Stimulated activated CD8-positive, alpha-beta memory T cell treated with anti-CD3 and anti-CD28 coated beads, Interleukin-4, amount 100 ng/mL, for 24 hours (primary cell): ENCODE measurements around the gene PILRA.
A peak's percentile ranks its signal among the peaks of the same experiment; 100 is the strongest.

ENCODE experiments used
- DNase-seq: peaks from one replicate; pipeline ENCODE4 v3.0.0-alpha.2; 2020; ENCODE audit warnings: low read depth

Gene PILRA

GRCh38 chr7:100411101-100411500 lies 37.8 kb downstream of the PILRA start:
- no peak for DNase-seq

- no peak for DNase-seq
Observed at GRCh38 chr7:100413346-100413745, 40.1 kb downstream of the PILRA start.

- no peak for DNase-seq
Observed at GRCh38 chr7:100413889-100414288, 40.6 kb downstream of the PILRA start.

- DNase-seq, result no peak
Observed at GRCh38 chr7:100415448-100415847, 42.2 kb downstream of the PILRA start.

- DNase-seq, result no peak
Observed at GRCh38 chr7:100418930-100419659, 45.8 kb downstream of the PILRA start.

- no peak for DNase-seq
Observed at GRCh38 chr7:100419660-100420226, 46.5 kb downstream of the PILRA start.

GRCh38 chr7:100423315-100423714 lies 50.0 kb downstream of the PILRA start:
- no peak for DNase-seq

- no peak for DNase-seq
Observed at GRCh38 chr7:100425347-100425746, 52.1 kb downstream of the PILRA start.

GRCh38 chr7:100426516-100426915 lies 53.2 kb downstream of the PILRA start:
- DNase-seq, result no peak

GRCh38 chr7:100427762-100428198 lies 54.5 kb downstream of the PILRA start:
- no peak for DNase-seq

GRCh38 chr7:100428199-100428966 lies 55.1 kb downstream of the PILRA start, which contains the start of gene ZCWPW1:
Gene ZCWPW1, minus strand, starts transcription at chr7:100428703. Its CDS starts 8,054 bp downstream, at chr7:100420649.
- peak; percentile 94 for DNase-seq

GRCh38 chr7:100428967-100429636 lies 55.8 kb downstream of the PILRA start:
- DNase-seq, result peak; percentile 100

- DNase-seq, result peak; percentile 94
Observed at GRCh38 chr7:100429637-100430492, 56.6 kb downstream of the PILRA start, which contains the start of gene MEPCE. Gene MEPCE, plus strand, starts transcription at chr7:100429831. Its CDS starts 188 bp downstream, at chr7:100430019.

- DNase-seq, result no peak
Observed at GRCh38 chr7:100430493-100431285, 57.4 kb downstream of the PILRA start.

- no peak for DNase-seq
Observed at GRCh38 chr7:100431286-100431735, 58.0 kb downstream of the PILRA start.

GRCh38 chr7:100432053-100432452 lies 58.8 kb downstream of the PILRA start:
- DNase-seq, result no peak

GRCh38 chr7:100432621-100433275 lies 59.5 kb downstream of the PILRA start:
- no peak for DNase-seq

GRCh38 chr7:100433276-100433591 lies 59.9 kb downstream of the PILRA start:
- DNase-seq, result no peak

GRCh38 chr7:100433592-100434296 lies 60.5 kb downstream of the PILRA start:
- DNase-seq, result no peak
